NCI-H1417 (cell line): ENCODE data around the gene PDSS1.
A peak's percentile ranks its signal among the peaks of the same experiment; 100 is the strongest.
"Not testable (repeated sequence)": the region's sequence is repeated elsewhere in the genome, so short reads cannot be mapped to it uniquely, and the experiment has no call there.

Source experiments
- DNase-seq, 3 experiments: peaks; one replicate each; lab custom pipeline; 2025; lab: John Stamatoyannopoulos, UW

The PDSS1 gene

GRCh38 chr10:26697163-26697921 is at the start of gene PDSS1:
Gene PDSS1 (plus strand): TSS chr10:26697701. CDS start chr10:26697712, 11 bp downstream.
- peak; percentile 56 to 78 (median 76) for DNase-seq

- not testable (repeated sequence) for DNase-seq
Measured at GRCh38 chr10:26648245-26648636, 49.3 kb upstream of the PDSS1 start.

GRCh38 chr10:26650406-26650805 is 47.1 kb upstream of the PDSS1 start:
- no peak for DNase-seq

- DNase-seq, result not testable (repeated sequence)
Measured at GRCh38 chr10:26651476-26651875, 46.0 kb upstream of the PDSS1 start.

GRCh38 chr10:26653004-26653403 is 44.5 kb upstream of the PDSS1 start:
- no peak for DNase-seq

- peak in 1 of 3 experiments; percentile 31 for DNase-seq
Measured at GRCh38 chr10:26655746-26656145, 41.8 kb upstream of the PDSS1 start.

GRCh38 chr10:26662864-26663263 is 34.6 kb upstream of the PDSS1 start:
- DNase-seq, result no peak

- DNase-seq, result peak in 2 of 3 experiments; percentile 13 to 24
Measured at GRCh38 chr10:26665080-26666048, 32.1 kb upstream of the PDSS1 start.

- DNase-seq, result no peak
Measured at GRCh38 chr10:26675873-26676257, 21.6 kb upstream of the PDSS1 start.

- DNase-seq, result no peak
Measured at GRCh38 chr10:26679588-26679987, 17.9 kb upstream of the PDSS1 start.

GRCh38 chr10:26681076-26681475 is 16.4 kb upstream of the PDSS1 start:
- DNase-seq, result no peak

GRCh38 chr10:26681971-26682370 is 15.5 kb upstream of the PDSS1 start:
- DNase-seq, result not testable (repeated sequence)

GRCh38 chr10:26682931-26683330 is 14.6 kb upstream of the PDSS1 start:
- no peak for DNase-seq

GRCh38 chr10:26684667-26685264 is 12.7 kb upstream of the PDSS1 start:
- peak; percentile 23 to 70 (median 34) for DNase-seq

- DNase-seq, result no peak
Measured at GRCh38 chr10:26685441-26685840, 12.1 kb upstream of the PDSS1 start.

- DNase-seq, result no peak
Measured at GRCh38 chr10:26689399-26689798, 8.1 kb upstream of the PDSS1 start.

- DNase-seq, result no peak
Measured at GRCh38 chr10:26690731-26691475, 6.6 kb upstream of the PDSS1 start.

GRCh38 chr10:26694536-26694935 is 3.0 kb upstream of the PDSS1 start:
- not testable (repeated sequence) for DNase-seq

- DNase-seq, result peak in 1 of 3 experiments; percentile 26
Measured at GRCh38 chr10:26696786-26697162, 727 bp upstream of the PDSS1 start.

- peak in 2 of 3 experiments; percentile 40 to 51 for DNase-seq
Measured at GRCh38 chr10:26697922-26698608, 564 bp downstream of the PDSS1 start.

- DNase-seq, result no peak
Measured at GRCh38 chr10:26698909-26699308, 1.4 kb downstream of the PDSS1 start.
